ENCODE measurements around the gene AMACR. TPM values are rescaled to one million over a fixed set of nuclear protein-coding genes. Genes with fewer than 3 reads are reported as not detected.

Gene AMACR
- total and polyA plus RNA-seq, 9 of the 15 experiments (the other 6 are each of a cell fraction or from before 2014, with no cell fraction given) = 0.72 to 4.6 (median 4.0) TPM

DNA sequence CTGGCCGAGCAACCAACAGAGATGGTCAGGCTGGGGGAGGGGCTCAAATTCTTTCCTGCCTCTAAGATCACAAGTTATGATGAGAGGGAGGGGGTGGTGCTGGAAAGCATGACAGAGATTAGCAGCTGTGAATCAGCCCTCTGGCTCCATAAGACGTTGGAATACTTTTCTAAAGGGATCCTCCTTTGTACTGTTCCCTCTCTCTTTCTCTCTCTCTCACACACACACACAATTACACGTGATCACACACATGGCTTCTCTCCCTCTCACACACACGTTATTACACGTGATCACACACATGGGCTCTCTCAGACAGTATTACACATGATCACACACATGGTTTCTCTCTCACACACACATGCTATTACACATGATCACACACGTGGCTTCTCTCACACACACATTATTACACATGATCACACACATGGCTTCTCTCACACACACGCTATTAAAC, 23.2 kb downstream of the AMACR start, which contains the start of gene SLC45A2 (continued):
- TF ChIP-seq, protein P1, sequence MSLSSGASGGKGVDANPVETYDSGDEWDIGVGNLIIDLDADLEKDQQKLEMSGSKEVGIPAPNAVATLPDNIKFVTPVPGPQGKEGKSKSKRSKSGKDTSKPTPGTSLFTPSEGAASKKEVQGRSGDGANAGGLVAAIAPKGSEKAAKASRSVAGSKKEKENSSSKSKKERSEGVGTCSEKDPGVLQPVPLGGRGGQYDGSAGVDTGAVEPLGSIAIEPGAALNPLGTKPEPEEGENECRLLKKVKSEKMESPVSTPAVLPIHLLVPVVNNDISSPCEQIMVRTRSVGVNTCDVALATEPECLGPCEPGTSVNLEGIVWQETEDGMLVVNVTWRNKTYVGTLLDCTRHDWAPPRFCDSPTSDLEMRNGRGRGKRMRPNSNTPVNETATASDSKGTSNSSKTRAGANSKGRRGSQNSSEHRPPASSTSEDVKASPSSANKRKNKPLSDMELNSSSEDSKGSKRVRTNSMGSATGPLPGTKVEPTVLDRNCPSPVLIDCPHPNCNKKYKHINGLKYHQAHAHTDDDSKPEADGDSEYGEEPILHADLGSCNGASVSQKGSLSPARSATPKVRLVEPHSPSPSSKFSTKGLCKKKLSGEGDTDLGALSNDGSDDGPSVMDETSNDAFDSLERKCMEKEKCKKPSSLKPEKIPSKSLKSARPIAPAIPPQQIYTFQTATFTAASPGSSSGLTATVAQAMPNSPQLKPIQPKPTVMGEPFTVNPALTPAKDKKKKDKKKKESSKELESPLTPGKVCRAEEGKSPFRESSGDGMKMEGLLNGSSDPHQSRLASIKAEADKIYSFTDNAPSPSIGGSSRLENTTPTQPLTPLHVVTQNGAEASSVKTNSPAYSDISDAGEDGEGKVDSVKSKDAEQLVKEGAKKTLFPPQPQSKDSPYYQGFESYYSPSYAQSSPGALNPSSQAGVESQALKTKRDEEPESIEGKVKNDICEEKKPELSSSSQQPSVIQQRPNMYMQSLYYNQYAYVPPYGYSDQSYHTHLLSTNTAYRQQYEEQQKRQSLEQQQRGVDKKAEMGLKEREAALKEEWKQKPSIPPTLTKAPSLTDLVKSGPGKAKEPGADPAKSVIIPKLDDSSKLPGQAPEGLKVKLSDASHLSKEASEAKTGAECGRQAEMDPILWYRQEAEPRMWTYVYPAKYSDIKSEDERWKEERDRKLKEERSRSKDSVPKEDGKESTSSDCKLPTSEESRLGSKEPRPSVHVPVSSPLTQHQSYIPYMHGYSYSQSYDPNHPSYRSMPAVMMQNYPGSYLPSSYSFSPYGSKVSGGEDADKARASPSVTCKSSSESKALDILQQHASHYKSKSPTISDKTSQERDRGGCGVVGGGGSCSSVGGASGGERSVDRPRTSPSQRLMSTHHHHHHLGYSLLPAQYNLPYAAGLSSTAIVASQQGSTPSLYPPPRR (CRISPR knock-in tag; IDR thresholded peaks at IDR 0.05; ENCODE audit: borderline replicate concordance) = no peak
- no peak for TF ChIP-seq GTF2A2 (tag; IDR thresholded peaks at IDR 0.05)
- no peak for TF ChIP-seq SREBF2 (CRISPR knock-in tag; IDR thresholded peaks at IDR 0.05)
- no peak for TF ChIP-seq ZC3H11A (IDR thresholded peaks at IDR 0.05; ENCODE audit: low read depth, low read length)
- TF ChIP-seq BRD9 (IDR thresholded peaks at IDR 0.05; ENCODE audit: low read depth, partially characterized antibody) = no peak
- TF ChIP-seq ZFX (CRISPR knock-in tag; IDR thresholded peaks at IDR 0.05) = no peak
- TF ChIP-seq, protein P2, sequence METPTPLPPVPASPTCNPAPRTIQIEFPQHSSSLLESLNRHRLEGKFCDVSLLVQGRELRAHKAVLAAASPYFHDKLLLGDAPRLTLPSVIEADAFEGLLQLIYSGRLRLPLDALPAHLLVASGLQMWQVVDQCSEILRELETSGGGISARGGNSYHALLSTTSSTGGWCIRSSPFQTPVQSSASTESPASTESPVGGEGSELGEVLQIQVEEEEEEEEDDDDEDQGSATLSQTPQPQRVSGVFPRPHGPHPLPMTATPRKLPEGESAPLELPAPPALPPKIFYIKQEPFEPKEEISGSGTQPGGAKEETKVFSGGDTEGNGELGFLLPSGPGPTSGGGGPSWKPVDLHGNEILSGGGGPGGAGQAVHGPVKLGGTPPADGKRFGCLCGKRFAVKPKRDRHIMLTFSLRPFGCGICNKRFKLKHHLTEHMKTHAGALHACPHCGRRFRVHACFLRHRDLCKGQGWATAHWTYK (CRISPR knock-in tag; IDR thresholded peaks at IDR 0.05) = no peak
- TF ChIP-seq, protein P3, sequence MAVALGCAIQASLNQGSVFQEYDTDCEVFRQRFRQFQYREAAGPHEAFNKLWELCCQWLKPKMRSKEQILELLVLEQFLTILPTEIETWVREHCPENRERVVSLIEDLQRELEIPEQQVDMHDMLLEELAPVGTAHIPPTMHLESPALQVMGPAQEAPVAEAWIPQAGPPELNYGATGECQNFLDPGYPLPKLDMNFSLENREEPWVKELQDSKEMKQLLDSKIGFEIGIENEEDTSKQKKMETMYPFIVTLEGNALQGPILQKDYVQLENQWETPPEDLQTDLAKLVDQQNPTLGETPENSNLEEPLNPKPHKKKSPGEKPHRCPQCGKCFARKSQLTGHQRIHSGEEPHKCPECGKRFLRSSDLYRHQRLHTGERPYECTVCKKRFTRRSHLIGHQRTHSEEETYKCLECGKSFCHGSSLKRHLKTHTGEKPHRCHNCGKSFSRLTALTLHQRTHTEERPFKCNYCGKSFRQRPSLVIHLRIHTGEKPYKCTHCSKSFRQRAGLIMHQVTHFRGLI (CRISPR knock-in tag; IDR thresholded peaks at IDR 0.05) = no peak
- no peak for TF ChIP-seq DDX20 (tag; IDR thresholded peaks at IDR 0.05; ENCODE audit: low read depth)
- TF ChIP-seq, protein P4, sequence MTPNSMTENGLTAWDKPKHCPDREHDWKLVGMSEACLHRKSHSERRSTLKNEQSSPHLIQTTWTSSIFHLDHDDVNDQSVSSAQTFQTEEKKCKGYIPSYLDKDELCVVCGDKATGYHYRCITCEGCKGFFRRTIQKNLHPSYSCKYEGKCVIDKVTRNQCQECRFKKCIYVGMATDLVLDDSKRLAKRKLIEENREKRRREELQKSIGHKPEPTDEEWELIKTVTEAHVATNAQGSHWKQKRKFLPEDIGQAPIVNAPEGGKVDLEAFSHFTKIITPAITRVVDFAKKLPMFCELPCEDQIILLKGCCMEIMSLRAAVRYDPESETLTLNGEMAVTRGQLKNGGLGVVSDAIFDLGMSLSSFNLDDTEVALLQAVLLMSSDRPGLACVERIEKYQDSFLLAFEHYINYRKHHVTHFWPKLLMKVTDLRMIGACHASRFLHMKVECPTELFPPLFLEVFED (CRISPR knock-in tag; conservative IDR thresholded peaks at IDR 0.05) = peak; percentile 80; the same call in 1 of the 2 replicates
- TF ChIP-seq, protein P5, sequence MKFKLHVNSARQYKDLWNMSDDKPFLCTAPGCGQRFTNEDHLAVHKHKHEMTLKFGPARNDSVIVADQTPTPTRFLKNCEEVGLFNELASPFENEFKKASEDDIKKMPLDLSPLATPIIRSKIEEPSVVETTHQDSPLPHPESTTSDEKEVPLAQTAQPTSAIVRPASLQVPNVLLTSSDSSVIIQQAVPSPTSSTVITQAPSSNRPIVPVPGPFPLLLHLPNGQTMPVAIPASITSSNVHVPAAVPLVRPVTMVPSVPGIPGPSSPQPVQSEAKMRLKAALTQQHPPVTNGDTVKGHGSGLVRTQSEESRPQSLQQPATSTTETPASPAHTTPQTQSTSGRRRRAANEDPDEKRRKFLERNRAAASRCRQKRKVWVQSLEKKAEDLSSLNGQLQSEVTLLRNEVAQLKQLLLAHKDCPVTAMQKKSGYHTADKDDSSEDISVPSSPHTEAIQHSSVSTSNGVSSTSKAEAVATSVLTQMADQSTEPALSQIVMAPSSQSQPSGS (CRISPR knock-in tag; IDR thresholded peaks at IDR 0.05) = no peak
- TF ChIP-seq, protein P6, sequence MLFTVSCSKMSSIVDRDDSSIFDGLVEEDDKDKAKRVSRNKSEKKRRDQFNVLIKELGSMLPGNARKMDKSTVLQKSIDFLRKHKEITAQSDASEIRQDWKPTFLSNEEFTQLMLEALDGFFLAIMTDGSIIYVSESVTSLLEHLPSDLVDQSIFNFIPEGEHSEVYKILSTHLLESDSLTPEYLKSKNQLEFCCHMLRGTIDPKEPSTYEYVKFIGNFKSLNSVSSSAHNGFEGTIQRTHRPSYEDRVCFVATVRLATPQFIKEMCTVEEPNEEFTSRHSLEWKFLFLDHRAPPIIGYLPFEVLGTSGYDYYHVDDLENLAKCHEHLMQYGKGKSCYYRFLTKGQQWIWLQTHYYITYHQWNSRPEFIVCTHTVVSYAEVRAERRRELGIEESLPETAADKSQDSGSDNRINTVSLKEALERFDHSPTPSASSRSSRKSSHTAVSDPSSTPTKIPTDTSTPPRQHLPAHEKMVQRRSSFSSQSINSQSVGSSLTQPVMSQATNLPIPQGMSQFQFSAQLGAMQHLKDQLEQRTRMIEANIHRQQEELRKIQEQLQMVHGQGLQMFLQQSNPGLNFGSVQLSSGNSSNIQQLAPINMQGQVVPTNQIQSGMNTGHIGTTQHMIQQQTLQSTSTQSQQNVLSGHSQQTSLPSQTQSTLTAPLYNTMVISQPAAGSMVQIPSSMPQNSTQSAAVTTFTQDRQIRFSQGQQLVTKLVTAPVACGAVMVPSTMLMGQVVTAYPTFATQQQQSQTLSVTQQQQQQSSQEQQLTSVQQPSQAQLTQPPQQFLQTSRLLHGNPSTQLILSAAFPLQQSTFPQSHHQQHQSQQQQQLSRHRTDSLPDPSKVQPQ (CRISPR knock-in tag; IDR thresholded peaks at IDR 0.05; ENCODE audit: borderline replicate concordance) = no peak
- peak; percentile 61; the same call in 1 of the 2 replicates for TF ChIP-seq LEF1 (IDR thresholded peaks at IDR 0.05)
- TF ChIP-seq NCOA6 (IDR thresholded peaks at IDR 0.05) = no peak
- TF ChIP-seq ZNF263 (CRISPR knock-in tag; IDR thresholded peaks at IDR 0.05; ENCODE audit: borderline replicate concordance) = no peak

Measured in K562 (cell line).